ENCODE results near the gene KRT1. TPM values are rescaled to one million over a fixed set of nuclear protein-coding genes. Genes with fewer than 3 reads are reported as not detected.

Gene KRT1
- total RNA-seq, 1 donor from 2014 or later = not detected

DNA sequence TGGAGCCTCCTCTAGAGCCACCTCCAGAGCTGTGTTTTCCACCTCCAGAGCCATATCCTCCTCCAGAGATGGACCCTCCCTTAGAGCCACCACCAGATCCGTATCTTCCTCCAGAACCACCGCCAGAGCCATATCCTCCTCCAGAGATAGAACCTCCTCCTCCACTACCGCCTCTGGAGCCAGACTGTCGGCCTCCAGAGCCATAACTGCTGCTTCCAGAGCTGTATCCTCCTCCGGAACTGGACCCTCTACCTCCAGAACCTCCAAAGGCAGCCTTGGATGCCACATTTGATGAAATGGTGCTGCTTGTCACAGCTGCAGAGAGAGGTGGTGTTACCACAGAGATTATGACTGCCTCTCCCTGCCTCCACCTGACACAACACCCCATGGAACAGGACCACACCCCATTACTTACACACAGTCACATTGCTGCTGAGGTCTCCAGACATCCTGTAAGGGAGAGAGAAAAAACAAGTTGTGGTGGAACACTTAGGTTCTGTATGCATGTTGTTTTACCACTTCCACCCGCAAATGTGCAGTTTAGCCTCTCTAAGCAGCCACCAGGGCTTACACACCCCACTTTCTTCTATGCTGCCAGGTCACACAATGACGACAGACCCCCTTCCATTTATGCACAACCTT, 35.0 kb downstream of the KRT1 start:
- no peak for DNase-seq
- H3K9me3 Mint-ChIP-seq (ENCODE audit: unreplicated experiment) = peaks cover 7% of the 10 kb centered on the region
- no peak overlapping the region for H3K4me3 Mint-ChIP-seq (ENCODE audit: unreplicated experiment)
- no peaks in the 10 kb centered on the region for H3K4me1 Mint-ChIP-seq (ENCODE audit: low read depth, unreplicated experiment)
- no peak overlapping the region for H3K27ac Mint-ChIP-seq (ENCODE audit: unreplicated experiment)
- TF ChIP-seq, protein P1, sequence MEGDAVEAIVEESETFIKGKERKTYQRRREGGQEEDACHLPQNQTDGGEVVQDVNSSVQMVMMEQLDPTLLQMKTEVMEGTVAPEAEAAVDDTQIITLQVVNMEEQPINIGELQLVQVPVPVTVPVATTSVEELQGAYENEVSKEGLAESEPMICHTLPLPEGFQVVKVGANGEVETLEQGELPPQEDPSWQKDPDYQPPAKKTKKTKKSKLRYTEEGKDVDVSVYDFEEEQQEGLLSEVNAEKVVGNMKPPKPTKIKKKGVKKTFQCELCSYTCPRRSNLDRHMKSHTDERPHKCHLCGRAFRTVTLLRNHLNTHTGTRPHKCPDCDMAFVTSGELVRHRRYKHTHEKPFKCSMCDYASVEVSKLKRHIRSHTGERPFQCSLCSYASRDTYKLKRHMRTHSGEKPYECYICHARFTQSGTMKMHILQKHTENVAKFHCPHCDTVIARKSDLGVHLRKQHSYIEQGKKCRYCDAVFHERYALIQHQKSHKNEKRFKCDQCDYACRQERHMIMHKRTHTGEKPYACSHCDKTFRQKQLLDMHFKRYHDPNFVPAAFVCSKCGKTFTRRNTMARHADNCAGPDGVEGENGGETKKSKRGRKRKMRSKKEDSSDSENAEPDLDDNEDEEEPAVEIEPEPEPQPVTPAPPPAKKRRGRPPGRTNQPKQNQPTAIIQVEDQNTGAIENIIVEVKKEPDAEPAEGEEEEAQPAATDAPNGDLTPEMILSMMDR (IDR thresholded peaks at IDR 0.05; ENCODE audit: partially characterized antibody, unreplicated experiment) = no peak
- H3K27me3 Mint-ChIP-seq (ENCODE audit: unreplicated experiment) = no peaks in the 10 kb centered on the region
- no peaks in the 10 kb centered on the region for H3K36me3 Mint-ChIP-seq (ENCODE audit: unreplicated experiment)

DNA sequence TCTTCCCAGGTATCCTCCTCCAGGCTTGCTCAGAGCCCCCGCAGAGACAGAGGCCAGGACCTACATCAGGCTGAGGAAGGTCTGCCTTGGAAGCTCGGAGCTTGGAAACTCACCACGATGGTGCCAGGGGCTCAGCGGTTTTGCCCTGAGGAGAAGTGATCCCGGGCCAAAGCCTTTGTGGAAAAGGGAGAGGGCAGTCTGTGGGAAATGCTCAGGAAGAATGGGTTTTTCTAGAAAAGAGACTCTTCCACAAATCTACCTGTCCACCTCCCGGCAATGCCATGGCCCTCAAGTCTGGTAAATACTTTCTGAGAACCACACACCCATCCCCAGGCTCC, 36.2 kb downstream of the KRT1 start:
- Mint-ChIP-seq H3K27me3 (ENCODE audit: unreplicated experiment) (no peaks in the 10 kb centered on the region), H3K36me3 (ENCODE audit: unreplicated experiment) (no peaks in the 10 kb centered on the region), H3K4me3 (ENCODE audit: unreplicated experiment) (no peak overlapping the region), H3K4me1 (ENCODE audit: low read depth, unreplicated experiment) (no peaks in the 10 kb centered on the region), H3K27ac (ENCODE audit: unreplicated experiment) (no peak overlapping the region), H3K9me3 (ENCODE audit: unreplicated experiment) (peaks cover 7% of the 10 kb centered on the region)
- TF ChIP-seq, protein P1 (IDR thresholded peaks at IDR 0.05; ENCODE audit: partially characterized antibody, unreplicated experiment) = no peak
- DNase-seq = no peak

DNA sequence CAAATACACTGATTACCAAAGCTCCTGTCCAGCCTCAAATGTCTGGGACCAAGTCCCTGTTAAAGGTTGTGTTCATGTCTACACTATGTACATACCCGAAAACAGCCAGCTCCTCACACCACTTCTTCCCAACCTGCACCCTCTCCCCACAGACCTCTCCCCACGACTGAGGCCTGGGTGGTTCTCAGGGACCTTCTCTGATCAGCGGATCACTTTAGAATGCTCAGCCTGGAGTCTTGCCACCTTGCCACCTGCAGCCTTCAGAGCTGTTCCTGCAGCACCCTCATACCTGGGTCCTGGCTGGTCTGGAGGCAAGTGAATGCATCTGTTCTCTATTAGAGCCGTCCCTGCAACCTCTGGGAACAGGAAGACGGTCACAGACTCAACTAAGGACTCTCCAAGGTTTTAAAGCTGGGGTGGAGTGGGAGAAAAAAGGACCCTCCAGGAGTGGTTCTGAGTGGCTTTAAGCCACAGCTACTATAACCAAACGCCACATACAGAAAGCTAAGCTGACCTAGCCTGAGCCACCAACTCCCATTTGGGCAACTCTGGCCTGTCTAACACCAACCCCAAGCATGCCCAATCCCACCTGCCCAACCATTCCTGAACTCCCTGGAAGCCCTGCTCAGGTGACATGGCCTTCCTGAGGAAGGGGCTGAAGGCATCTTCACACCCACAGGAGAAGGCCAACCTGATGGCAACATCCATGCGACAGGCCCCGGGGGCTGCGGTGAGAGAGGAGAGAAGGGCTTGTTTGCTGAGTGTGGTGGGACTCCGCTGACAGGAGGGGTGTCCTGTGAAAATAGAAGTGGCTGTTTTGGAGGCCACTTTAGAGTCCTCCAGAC, 36.8 kb downstream of the KRT1 start:
- TF ChIP-seq, protein P1 (IDR thresholded peaks at IDR 0.05; ENCODE audit: partially characterized antibody, unreplicated experiment) = no peak
- no peaks in the 10 kb centered on the region for H3K4me1 Mint-ChIP-seq (ENCODE audit: low read depth, unreplicated experiment)
- H3K9me3 Mint-ChIP-seq (ENCODE audit: unreplicated experiment) = peaks cover 7% of the 10 kb centered on the region
- no peaks in the 10 kb centered on the region for H3K36me3 Mint-ChIP-seq (ENCODE audit: unreplicated experiment)
- H3K27me3 Mint-ChIP-seq (ENCODE audit: unreplicated experiment) = no peaks in the 10 kb centered on the region
- DNase-seq = no peak
- no peak overlapping the region for H3K27ac Mint-ChIP-seq (ENCODE audit: unreplicated experiment)
- no peak overlapping the region for H3K4me3 Mint-ChIP-seq (ENCODE audit: unreplicated experiment)

DNA sequence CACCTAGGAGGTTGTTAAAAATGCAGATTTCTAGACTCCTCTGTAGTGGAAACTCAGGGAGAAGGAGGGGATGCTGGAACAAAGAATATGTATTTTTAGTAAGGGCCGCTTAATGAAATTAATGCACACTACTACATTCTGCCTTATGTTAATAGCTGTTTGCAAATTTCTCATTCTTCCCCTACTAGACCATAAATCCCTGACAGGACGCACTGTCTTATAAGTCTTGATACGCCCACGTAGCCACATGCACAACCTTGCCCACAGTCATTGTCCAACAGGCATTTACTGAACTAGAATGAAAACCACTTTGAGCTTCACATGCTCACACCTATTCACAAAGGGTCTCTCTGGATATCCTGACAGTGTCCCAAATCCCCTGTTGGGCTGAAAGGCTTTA, 38.7 kb downstream of the KRT1 start:
- no peaks in the 10 kb centered on the region for H3K36me3 Mint-ChIP-seq (ENCODE audit: unreplicated experiment)
- no peaks in the 10 kb centered on the region for H3K4me1 Mint-ChIP-seq (ENCODE audit: low read depth, unreplicated experiment)
- TF ChIP-seq, protein P1 (IDR thresholded peaks at IDR 0.05; ENCODE audit: partially characterized antibody, unreplicated experiment) = no peak
- H3K27me3 Mint-ChIP-seq (ENCODE audit: unreplicated experiment) = no peaks in the 10 kb centered on the region
- no peak overlapping the region for H3K27ac Mint-ChIP-seq (ENCODE audit: unreplicated experiment)
- H3K4me3 Mint-ChIP-seq (ENCODE audit: unreplicated experiment) = no peak overlapping the region
- no peak for DNase-seq
- peaks cover 7% of the 10 kb centered on the region for H3K9me3 Mint-ChIP-seq (ENCODE audit: unreplicated experiment)

DNA sequence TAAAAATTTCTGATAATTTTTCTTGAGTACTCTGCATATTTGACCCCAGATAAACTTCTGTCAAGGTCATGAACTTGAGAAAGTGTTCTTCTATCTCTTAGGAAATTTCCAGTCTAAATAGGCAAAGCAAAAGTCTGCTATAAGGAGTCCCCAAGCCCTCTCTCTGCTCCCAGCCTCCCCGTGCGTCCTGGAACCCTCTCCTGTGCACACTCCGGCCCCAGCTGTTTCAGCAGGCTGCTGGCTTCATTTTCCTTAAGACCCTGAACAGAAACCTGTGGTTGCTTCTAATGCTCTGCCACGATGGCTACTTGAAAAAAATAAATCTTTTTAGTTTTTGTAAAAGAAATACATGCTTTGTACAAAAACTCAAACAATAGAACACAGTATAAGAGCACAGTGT, 42.9 kb downstream of the KRT1 start:
- TF ChIP-seq, protein P1 (IDR thresholded peaks at IDR 0.05; ENCODE audit: partially characterized antibody, unreplicated experiment) = no peak
- DNase-seq = no peak
- Mint-ChIP-seq H3K4me3 (ENCODE audit: unreplicated experiment) (no peak overlapping the region), H3K27ac (ENCODE audit: unreplicated experiment) (no peak overlapping the region), H3K9me3 (ENCODE audit: unreplicated experiment) (no peaks in the 10 kb centered on the region), H3K27me3 (ENCODE audit: unreplicated experiment) (no peaks in the 10 kb centered on the region), H3K4me1 (ENCODE audit: low read depth, unreplicated experiment) (no peaks in the 10 kb centered on the region), H3K36me3 (ENCODE audit: unreplicated experiment) (no peaks in the 10 kb centered on the region)

Measured in glutamatergic neuron (in vitro differentiated cells).